A549 (cell line): Measurements from ENCODE around the gene VWA5B1.

Experiments used
- CHD2 ChIP-seq: fragments of 150-350 bp; IDR thresholded peaks from 2 replicates; pipeline ENCODE4 v1.6.1; 2014; ENCODE audit warnings: low read length; ENCODE audit not compliant: partially characterized antibody
- CTCF ChIP-seq: fragments of >200 bp; sonication (Bioruptor Twin); formaldehyde crosslinking; IDR thresholded peaks from 3 replicates; pipeline ENCODE4 v1.5.1; 2016
- EP300 ChIP-seq, 2 experiments: fragments of >200 bp; sonication (Bioruptor Twin); formaldehyde crosslinking; IDR thresholded peaks; 2 replicates in 1 of 2; 3 replicates in 1 of 2; pipeline ENCODE4 v1.6.1; 2016 to 2017
- KDM1A ChIP-seq: fragments of 200-600 bp; sonication (generic); IDR thresholded peaks from 2 replicates; pipeline ENCODE4 v1.6.1; 2016; ENCODE audit warnings: low read depth, mild to moderate bottlenecking
- MAX ChIP-seq: IDR thresholded peaks from 2 replicates; pipeline ENCODE4 v1.6.1; 2012
- POLR2A ChIP-seq: IDR thresholded peaks from 2 replicates; pipeline ENCODE4 v1.6.1; 2012; ENCODE audit warnings: mild to moderate bottlenecking, low read length
- RARB ChIP-seq: fragments of 250-450 bp; sonication (Bioruptor Pico); IDR thresholded peaks from 2 replicates; pipeline ENCODE4 v1.8.0; 2021; ENCODE audit warnings: mild to moderate bottlenecking, moderate library complexity
- RFX5 ChIP-seq: fragments of 450-650 bp; IDR thresholded peaks from 2 replicates; pipeline ENCODE4 v1.7.1; 2014; ENCODE audit warnings: antibody characterized with exemption, mild to moderate bottlenecking, moderate library complexity
- ZC3H11A ChIP-seq: fragments of 450-650 bp; IDR thresholded peaks from 2 replicates; pipeline ENCODE4 v1.6.1; 2014; ENCODE audit warnings: antibody characterized with exemption, mild to moderate bottlenecking
- TF ChIP-seq, protein P1 (sequence below): fragments of 200-600 bp; sonication (generic); IDR thresholded peaks from 2 replicates; pipeline ENCODE4 v1.6.1; 2016; ENCODE audit warnings: antibody characterized with exemption, mild to moderate bottlenecking, moderate library complexity
- TF ChIP-seq, protein P2 (sequence below): fragments of 450-650 bp; IDR thresholded peaks from 2 replicates; pipeline ENCODE4 v1.6.1; 2014; ENCODE audit warnings: antibody characterized with exemption

GRCh38 chr1:20399196-20399595 lies 108.5 kb downstream of the VWA5B1 start:
- TF ChIP-seq CTCF (no peak), RFX5 (no peak), POLR2A (no peak), EP300 (IDR thresholded peaks at IDR 0.05) (no peak), CHD2 (no peak), KDM1A (no peak), ZC3H11A (no peak), MAX (no peak), RARB (CRISPR knock-in tag) (no peak)
- TF ChIP-seq, protein P1, sequence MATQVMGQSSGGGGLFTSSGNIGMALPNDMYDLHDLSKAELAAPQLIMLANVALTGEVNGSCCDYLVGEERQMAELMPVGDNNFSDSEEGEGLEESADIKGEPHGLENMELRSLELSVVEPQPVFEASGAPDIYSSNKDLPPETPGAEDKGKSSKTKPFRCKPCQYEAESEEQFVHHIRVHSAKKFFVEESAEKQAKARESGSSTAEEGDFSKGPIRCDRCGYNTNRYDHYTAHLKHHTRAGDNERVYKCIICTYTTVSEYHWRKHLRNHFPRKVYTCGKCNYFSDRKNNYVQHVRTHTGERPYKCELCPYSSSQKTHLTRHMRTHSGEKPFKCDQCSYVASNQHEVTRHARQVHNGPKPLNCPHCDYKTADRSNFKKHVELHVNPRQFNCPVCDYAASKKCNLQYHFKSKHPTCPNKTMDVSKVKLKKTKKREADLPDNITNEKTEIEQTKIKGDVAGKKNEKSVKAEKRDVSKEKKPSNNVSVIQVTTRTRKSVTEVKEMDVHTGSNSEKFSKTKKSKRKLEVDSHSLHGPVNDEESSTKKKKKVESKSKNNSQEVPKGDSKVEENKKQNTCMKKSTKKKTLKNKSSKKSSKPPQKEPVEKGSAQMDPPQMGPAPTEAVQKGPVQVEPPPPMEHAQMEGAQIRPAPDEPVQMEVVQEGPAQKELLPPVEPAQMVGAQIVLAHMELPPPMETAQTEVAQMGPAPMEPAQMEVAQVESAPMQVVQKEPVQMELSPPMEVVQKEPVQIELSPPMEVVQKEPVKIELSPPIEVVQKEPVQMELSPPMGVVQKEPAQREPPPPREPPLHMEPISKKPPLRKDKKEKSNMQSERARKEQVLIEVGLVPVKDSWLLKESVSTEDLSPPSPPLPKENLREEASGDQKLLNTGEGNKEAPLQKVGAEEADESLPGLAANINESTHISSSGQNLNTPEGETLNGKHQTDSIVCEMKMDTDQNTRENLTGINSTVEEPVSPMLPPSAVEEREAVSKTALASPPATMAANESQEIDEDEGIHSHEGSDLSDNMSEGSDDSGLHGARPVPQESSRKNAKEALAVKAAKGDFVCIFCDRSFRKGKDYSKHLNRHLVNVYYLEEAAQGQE = no peak
- TF ChIP-seq, protein P2, sequence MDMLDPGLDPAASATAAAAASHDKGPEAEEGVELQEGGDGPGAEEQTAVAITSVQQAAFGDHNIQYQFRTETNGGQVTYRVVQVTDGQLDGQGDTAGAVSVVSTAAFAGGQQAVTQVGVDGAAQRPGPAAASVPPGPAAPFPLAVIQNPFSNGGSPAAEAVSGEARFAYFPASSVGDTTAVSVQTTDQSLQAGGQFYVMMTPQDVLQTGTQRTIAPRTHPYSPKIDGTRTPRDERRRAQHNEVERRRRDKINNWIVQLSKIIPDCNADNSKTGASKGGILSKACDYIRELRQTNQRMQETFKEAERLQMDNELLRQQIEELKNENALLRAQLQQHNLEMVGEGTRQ = no peak
